H9 (cell line): ENCODE results near the gene PHLPP2. TPM values are rescaled to one million over a fixed set of nuclear protein-coding genes. Genes with fewer than 3 reads are reported as not detected.

Experiments used
- DNase-seq: peaks from one replicate; pipeline ENCODE4 v3.0.0-alpha.2; 2017
- H2AFZ ChIP-seq: one replicate; pipeline ENCODE4 v1.6.1; 2013; ENCODE audit warnings: mild to moderate bottlenecking, low read length, control low read depth, moderate library complexity
- H2AK5ac ChIP-seq: 2 replicates; pipeline ENCODE4 v1.6.1; 2013; ENCODE audit warnings: low read length, control low read depth, mixed read lengths; ENCODE audit not compliant: insufficient read length
- H2BK120ac ChIP-seq: one replicate; pipeline ENCODE4 v1.6.1; 2013; ENCODE audit warnings: low read depth, mild to moderate bottlenecking, low read length, control low read depth, inconsistent platforms; ENCODE audit not compliant: poor library complexity, severe bottlenecking
- H2BK12ac ChIP-seq: 2 replicates; pipeline ENCODE4 v1.6.1; 2013; ENCODE audit warnings: low read length, control low read depth, mixed read lengths, low read depth; ENCODE audit not compliant: insufficient read length
- H2BK15ac ChIP-seq: 2 replicates; pipeline ENCODE4 v1.6.1; 2013; ENCODE audit warnings: low read depth, low read length, control low read depth
- H2BK20ac ChIP-seq: one replicate; pipeline ENCODE4 v1.6.1; 2013; ENCODE audit warnings: low read depth, mild to moderate bottlenecking, low read length, control low read depth, inconsistent platforms; ENCODE audit not compliant: poor library complexity, severe bottlenecking
- H2BK5ac ChIP-seq: 2 replicates; pipeline ENCODE4 v1.6.1; 2013; ENCODE audit warnings: low read length, control low read depth, mixed read lengths; ENCODE audit not compliant: insufficient read length
- H3K14ac ChIP-seq: 2 replicates; pipeline ENCODE4 v1.6.1; 2013; ENCODE audit warnings: low read length, control low read depth; ENCODE audit not compliant: insufficient read depth
- H3K18ac ChIP-seq: 2 replicates; pipeline ENCODE4 v1.6.1; 2013; ENCODE audit warnings: low read depth, mild to moderate bottlenecking, mixed read lengths, low read length, control low read depth; ENCODE audit not compliant: insufficient read length
- H3K23ac ChIP-seq: 2 replicates; pipeline ENCODE4 v1.6.1; 2013; ENCODE audit warnings: low read length, control low read depth, mixed read lengths, low read depth; ENCODE audit not compliant: insufficient read length
- H3K23me2 ChIP-seq: 2 replicates; pipeline ENCODE4 v1.6.1; 2013; ENCODE audit warnings: low read depth, mild to moderate bottlenecking, mixed read lengths, low read length, control low read depth; ENCODE audit not compliant: insufficient read length, poor library complexity, severe bottlenecking
- H3K27ac ChIP-seq: 2 replicates; pipeline ENCODE4 v1.5.1; 2013; ENCODE audit warnings: low read length, control low read depth, mixed read lengths, low read depth; ENCODE audit not compliant: insufficient read length
- H3K27me3 ChIP-seq: 2 replicates; pipeline ENCODE4 v1.6.1; 2013; ENCODE audit warnings: low read length, control low read depth, inconsistent platforms; ENCODE audit not compliant: insufficient read depth
- H3K4ac ChIP-seq: 2 replicates; pipeline ENCODE4 v1.6.1; 2013; ENCODE audit warnings: low read depth, mild to moderate bottlenecking, control low read depth, inconsistent platforms, low read length, moderate library complexity
- H3K4me1 ChIP-seq: 2 replicates; pipeline ENCODE4 v1.6.1; 2013; ENCODE audit warnings: low read length, control low read depth, inconsistent platforms; ENCODE audit not compliant: insufficient read depth
- H3K4me2 ChIP-seq: 2 replicates; pipeline ENCODE4 v1.6.1; 2013; ENCODE audit warnings: low read length, control low read depth, mixed read lengths; ENCODE audit not compliant: insufficient read length, insufficient read depth
- H3K56ac ChIP-seq: 2 replicates; pipeline ENCODE4 v1.6.1; 2013; ENCODE audit warnings: low read depth, mild to moderate bottlenecking, mixed read lengths, low read length, control low read depth; ENCODE audit not compliant: insufficient read length
- H3K79me1 ChIP-seq: 2 replicates; pipeline ENCODE4 v1.6.1; 2013; ENCODE audit warnings: low read depth, mild to moderate bottlenecking, moderate library complexity, low read length, control low read depth, inconsistent platforms; ENCODE audit not compliant: insufficient read depth, poor library complexity, severe bottlenecking
- H3K79me2 ChIP-seq: 2 replicates; pipeline ENCODE4 v1.6.1; 2013; ENCODE audit warnings: low read length, control low read depth, inconsistent platforms; ENCODE audit not compliant: insufficient read depth
- H3K9ac ChIP-seq: 2 replicates; pipeline ENCODE4 v1.6.1; 2013; ENCODE audit warnings: low read length, control low read depth, mixed read lengths; ENCODE audit not compliant: insufficient read length; ENCODE audit errors: extremely low read depth
- H3K9me3 ChIP-seq: one replicate; pipeline ENCODE4 v1.6.1; 2013; ENCODE audit warnings: low read depth, low read length, inconsistent platforms; ENCODE audit not compliant: control insufficient read depth
- H3T11ph ChIP-seq: one replicate; pipeline ENCODE4 v1.6.1; 2013; ENCODE audit warnings: mild to moderate bottlenecking, low read length, control low read depth, inconsistent platforms
- H4K20me1 ChIP-seq: one replicate; pipeline ENCODE4 v1.6.1; 2013; ENCODE audit not compliant: control insufficient read depth, insufficient read length, insufficient read depth
- H4K5ac ChIP-seq: 2 replicates; pipeline ENCODE4 v1.6.1; 2013; ENCODE audit warnings: low read depth, mild to moderate bottlenecking, mixed read lengths, low read length, control low read depth; ENCODE audit not compliant: insufficient read length
- H4K8ac ChIP-seq: replicated peaks from 2 replicates; pipeline ENCODE4 v1.6.1; 2013; ENCODE audit warnings: low read length, control low read depth, mixed read lengths, low read depth; ENCODE audit not compliant: insufficient read length
- H4K91ac ChIP-seq: 2 replicates; pipeline ENCODE4 v1.6.1; 2013; ENCODE audit warnings: low read depth, mild to moderate bottlenecking, moderate library complexity, mixed read lengths, low read length, control low read depth; ENCODE audit not compliant: insufficient read length
- H3K27ac Mint-ChIP-seq, 3 experiments: 2 replicates in 2 of 3; 3 replicates in 1 of 3; pipeline ENCODE4 v1.8.0; 2020 to 2021; ENCODE audit warnings: mixed read lengths in 3 of 3, mild to moderate bottlenecking in 1 of 3, moderate library complexity in 1 of 3
- H3K27me3 Mint-ChIP-seq: 2 replicates; pipeline ENCODE4 v1.8.0; 2021; ENCODE audit warnings: low read depth, mild to moderate bottlenecking, moderate library complexity, mixed read lengths
- H3K36me3 Mint-ChIP-seq, 3 experiments: 2 replicates in 2 of 3; 3 replicates in 1 of 3; pipeline ENCODE4 v1.8.0; 2020 to 2021; ENCODE audit warnings: low read depth in 3 of 3, mixed read lengths in 3 of 3; ENCODE audit not compliant: insufficient read depth in 1 of 3
- H3K4me1 Mint-ChIP-seq, 2 experiments: 2 replicates each; pipeline ENCODE4 v1.8.0; 2020; ENCODE audit warnings: mixed read lengths in 2 of 2
- H3K4me3 Mint-ChIP-seq, 2 experiments: 2 replicates in 1 of 2; 3 replicates in 1 of 2; pipeline ENCODE4 v1.8.0; 2020 to 2021; ENCODE audit warnings: mild to moderate bottlenecking in 2 of 2, mixed read lengths in 2 of 2, moderate library complexity in 1 of 2
- H3K9me3 Mint-ChIP-seq, 2 experiments: 2 replicates in 1 of 2; 3 replicates in 1 of 2; pipeline ENCODE4 v1.8.0; 2020; ENCODE audit warnings: mild to moderate bottlenecking in 2 of 2, mixed read lengths in 2 of 2, moderate library complexity in 1 of 2
- CTCF ChIP-seq: fragments of 200-600 bp; sonication (generic); conservative IDR thresholded peaks from 3 replicates; pipeline ENCODE4 v1.8.0; 2021; ENCODE audit warnings: antibody characterized with exemption, mild to moderate bottlenecking
- WGBS: extraction: QIAGEN DNeasy Blood & Tissue Kit; methylation state at CpG from one replicate; pipeline ENCODE4 v1.1.7; 2013; ENCODE audit warnings: missing lambda C conversion rate, low lambda C conversion rate, mixed read lengths; ENCODE audit not compliant: insufficient read length; ENCODE audit errors: extremely low coverage; 5-methylcytosine and 5-hydroxymethylcytosine counted together
- total RNA-seq: library from RNA; stranded (reverse); gene quantifications from 2 replicates; pipeline ENCODE4 v1.2.1, GENCODE V29; 2021

PHLPP2 gene
- total RNA-seq, 1 experiment from 2014 or later: 23.2 TPM

GRCh38 chr16:71748226-71748625, 23.7 kb upstream of the PHLPP2 start:
- Histone ChIP-seq H2AK5ac (no peak overlapping the region), H2BK20ac (no peak overlapping the region), H3K23ac (no peak overlapping the region), H3K23me2 (no peaks in the 10 kb centered on the region), H2AFZ (no peak overlapping the region), H3K27me3 (no peaks in the 10 kb centered on the region), H3K4me1 (no peaks in the 10 kb centered on the region), H3K79me2 (no peaks in the 10 kb centered on the region), H3K79me1 (no peaks in the 10 kb centered on the region), H3K56ac (no peak overlapping the region), H3T11ph (no peak overlapping the region), H3K27ac (no peak overlapping the region), H2BK12ac (no peak overlapping the region), H3K4me2 (no peak overlapping the region), H4K20me1 (no peaks in the 10 kb centered on the region), H3K18ac (no peak overlapping the region), H3K9ac (no peak overlapping the region), H2BK120ac (no peak overlapping the region), H2BK5ac (no peak overlapping the region), H3K9me3 (no peaks in the 10 kb centered on the region), H3K4ac (no peak overlapping the region), H4K91ac (no peak overlapping the region), H2BK15ac (no peak overlapping the region), H4K5ac (no peak overlapping the region), H3K14ac (no peak overlapping the region), H4K8ac (no peak overlapping the region)
- no peak for DNase-seq
- TF ChIP-seq CTCF: no peak
- Mint-ChIP-seq H3K36me3 (peaks cover 25 to 60% (median 59%) of the 10 kb centered on the region in 3 experiments), H3K27me3 (no peaks in the 10 kb centered on the region), H3K4me3 (no peak overlapping the region), H3K4me1 (no peaks in the 10 kb centered on the region), H3K9me3 (no peaks in the 10 kb centered on the region), H3K27ac (peak overlapping the region in 1 of 3 experiments; percentile 17; a peak in 2 of 7 replicates)
- WGBS: no CpG with 5 or more reads among the region's 4 CpGs
